Neural cell (in vitro differentiated cells): Measurements from ENCODE around the gene CTDSP2. TPM values are rescaled to one million over a fixed set of nuclear protein-coding genes. Genes with fewer than 3 reads are reported as not detected.

Experiments used
- H2AFZ ChIP-seq: fragments of 200-600, 300-800 bp; sonication (generic), shearing (Covaris generic); 2 replicates; pipeline ENCODE4 v1.6.0; 2014; ENCODE audit warnings: low read depth, mild to moderate bottlenecking, antibody characterized with exemption, low read length, moderate library complexity
- H3F3A ChIP-seq: fragments of 200-600 bp; shearing (Covaris generic); 2 replicates; pipeline ENCODE4 v1.6.1; 2016; ENCODE audit warnings: mild to moderate bottlenecking, moderate library complexity, mixed read lengths, antibody characterized with exemption, low read length; ENCODE audit not compliant: insufficient read depth, poor library complexity, severe bottlenecking
- H3K27ac ChIP-seq: fragments of 200-600, 300-800 bp; sonication (generic), shearing (Covaris generic); 2 replicates; pipeline ENCODE4 v1.5.1; 2014; ENCODE audit warnings: mild to moderate bottlenecking, low read length, moderate library complexity
- H3K27me3 ChIP-seq: fragments of 300-800, 200-600 bp; sonication (generic), shearing (Covaris generic); 2 replicates; pipeline ENCODE4 v1.6.0; 2014; ENCODE audit warnings: mild to moderate bottlenecking, low read depth, low read length, moderate library complexity; ENCODE audit not compliant: insufficient read depth
- H3K36me3 ChIP-seq: fragments of 300-800, 200-600 bp; sonication (generic), shearing (Covaris generic); 2 replicates; pipeline ENCODE4 v1.5.1; 2014; ENCODE audit warnings: mild to moderate bottlenecking, antibody characterized with exemption, low read length, moderate library complexity; ENCODE audit not compliant: insufficient read depth
- H3K4me2 ChIP-seq: fragments of 300-800, 200-600 bp; sonication (generic), shearing (Covaris generic); 2 replicates; pipeline ENCODE4 v1.6.0; 2014; ENCODE audit warnings: mild to moderate bottlenecking, low read length
- H3K4me3 ChIP-seq: fragments of 300-800, 200-600 bp; sonication (generic), shearing (Covaris generic); 2 replicates; pipeline ENCODE4 v1.5.1; 2014; ENCODE audit warnings: mild to moderate bottlenecking, low read length, moderate library complexity
- H3K79me2 ChIP-seq: fragments of 200-600 bp; shearing (Covaris generic); replicated peaks from 2 replicates; pipeline ENCODE4 v1.6.0; 2014; ENCODE audit warnings: mild to moderate bottlenecking, low read length, moderate library complexity; ENCODE audit not compliant: insufficient read depth
- H3K9ac ChIP-seq: fragments of 300-800, 200-600 bp; sonication (generic), shearing (Covaris generic); 2 replicates; pipeline ENCODE4 v1.6.1; 2016; ENCODE audit warnings: mild to moderate bottlenecking, low read length, mixed read lengths
- H3K9me2 ChIP-seq: fragments of 200-600 bp; shearing (Covaris generic); 2 replicates; pipeline ENCODE4 v1.6.1; 2016; ENCODE audit warnings: mild to moderate bottlenecking, low read length, mixed read lengths; ENCODE audit not compliant: insufficient read depth
- H3K9me3 ChIP-seq: fragments of 200-600, 300-800 bp; sonication (generic), shearing (Covaris generic); 2 replicates; pipeline ENCODE4 v1.6.1; 2016; ENCODE audit warnings: mild to moderate bottlenecking, mixed run types, low read length, moderate library complexity, mixed read lengths
- H4K20me1 ChIP-seq: fragments of 200-600 bp; shearing (Covaris generic); 2 replicates; pipeline ENCODE4 v1.6.1; 2016; ENCODE audit warnings: mild to moderate bottlenecking, mixed run types; ENCODE audit not compliant: insufficient read depth
- CTCF ChIP-seq: fragments of 450-650 bp; IDR thresholded peaks from 2 replicates; pipeline ENCODE4 v1.5.1; 2014; ENCODE audit warnings: antibody characterized with exemption, mild to moderate bottlenecking, moderate library complexity; ENCODE audit not compliant: poor library complexity, severe bottlenecking
- EP300 ChIP-seq: fragments of 450-650 bp; conservative IDR thresholded peaks from 2 replicates; pipeline ENCODE4 v1.6.1; 2014; ENCODE audit warnings: antibody characterized with exemption, mild to moderate bottlenecking, moderate library complexity; ENCODE audit not compliant: poor library complexity, severe bottlenecking
- EZH2 ChIP-seq: fragments of 200-600, 300-800 bp; shearing (Covaris generic), sonication (generic); IDR thresholded peaks from 2 replicates; pipeline ENCODE4 v1.6.1; 2014; ENCODE audit warnings: antibody characterized with exemption, low read length, borderline replicate concordance, mild to moderate bottlenecking; ENCODE audit not compliant: insufficient read depth, poor library complexity, severe bottlenecking
- MXI1 ChIP-seq: fragments of 450-650 bp; conservative IDR thresholded peaks from 2 replicates; pipeline ENCODE4 v1.6.1; 2014; ENCODE audit warnings: antibody characterized with exemption, mild to moderate bottlenecking; ENCODE audit not compliant: poor library complexity, severe bottlenecking
- POLR2AphosphoS5 ChIP-seq: IDR thresholded peaks from 2 replicates; pipeline ENCODE4 v1.6.1; 2012
- RAD21 ChIP-seq: fragments of 450-650 bp; conservative IDR thresholded peaks from 2 replicates; pipeline ENCODE4 v1.6.1; 2014; ENCODE audit warnings: antibody characterized with exemption, mild to moderate bottlenecking, moderate library complexity
- REST ChIP-seq: IDR thresholded peaks from 2 replicates; pipeline ENCODE4 v1.6.1; 2012; ENCODE audit warnings: borderline replicate concordance
- SMC3 ChIP-seq: fragments of 450-650 bp; conservative IDR thresholded peaks from 2 replicates; pipeline ENCODE4 v1.6.1; 2014; ENCODE audit warnings: antibody characterized with exemption, mild to moderate bottlenecking, moderate library complexity; ENCODE audit not compliant: poor library complexity
- TAF1 ChIP-seq: IDR thresholded peaks from 2 replicates; pipeline ENCODE4 v1.6.1; 2012; ENCODE audit warnings: low read depth
- polyA plus RNA-seq: library from polyadenylated mRNA; depleted of rRNA; stranded (reverse); fragments of >200 nt; gene quantifications from 2 replicates; pipeline ENCODE4 v1.2.3, GENCODE V29; 2014

CTDSP2 gene
- polyA plus RNA-seq, 1 donor from 2014 or later = 23.6 TPM

- Histone ChIP-seq H3K79me2 (peaks cover 25% of the 10 kb centered on the region), H3K27ac (no peak overlapping the region), H3K9ac (no peak overlapping the region), H2AFZ (no peak overlapping the region), H3F3A (no peaks in the 10 kb centered on the region), H3K36me3 (no peaks in the 10 kb centered on the region), H3K27me3 (no peaks in the 10 kb centered on the region), H3K4me2 (no peak overlapping the region), H3K4me3 (no peak overlapping the region), H3K9me2 (no peaks in the 10 kb centered on the region), H4K20me1 (peaks cover 8% of the 10 kb centered on the region), H3K9me3 (no peaks in the 10 kb centered on the region)
- no peak for TF ChIP-seq SMC3
These were observed 20.1 kb downstream of the CTDSP2 start for GRCh38 chr12:57826400-57826799.

- H3K79me2 ChIP-seq = peaks cover 16% of the 10 kb centered on the region
- H3K9ac ChIP-seq = no peak overlapping the region
- no peaks in the 10 kb centered on the region for H3K27me3 ChIP-seq
- no peak for TF ChIP-seq RAD21
- no peak for TF ChIP-seq TAF1
- H3K4me3 ChIP-seq = no peak overlapping the region
- H3K27ac ChIP-seq = no peak overlapping the region
- H3F3A ChIP-seq = no peaks in the 10 kb centered on the region
- no peak overlapping the region for H2AFZ ChIP-seq
- peaks cover 8% of the 10 kb centered on the region for H4K20me1 ChIP-seq
- H3K4me2 ChIP-seq = no peak overlapping the region
- H3K36me3 ChIP-seq = no peaks in the 10 kb centered on the region
- no peaks in the 10 kb centered on the region for H3K9me2 ChIP-seq
- no peaks in the 10 kb centered on the region for H3K9me3 ChIP-seq
These were observed 21.1 kb downstream of the CTDSP2 start for GRCh38 chr12:57825451-57825850.

GRCh38 chr12:57823908-57824640, 22.5 kb downstream of the CTDSP2 start:
- peaks cover under 1% of the 10 kb centered on the region for H4K20me1 ChIP-seq
- H3K9me3 ChIP-seq = no peaks in the 10 kb centered on the region
- no peaks in the 10 kb centered on the region for H3K27me3 ChIP-seq
- no peaks in the 10 kb centered on the region for H3K36me3 ChIP-seq
- no peak overlapping the region for H3K4me2 ChIP-seq
- H3K27ac ChIP-seq = no peak overlapping the region
- no peaks in the 10 kb centered on the region for H3K9me2 ChIP-seq
- no peaks in the 10 kb centered on the region for H3F3A ChIP-seq
- H3K4me3 ChIP-seq = no peak overlapping the region
- H3K79me2 ChIP-seq = peaks cover 7% of the 10 kb centered on the region
- H2AFZ ChIP-seq = no peak overlapping the region
- H3K9ac ChIP-seq = no peak overlapping the region
- TF ChIP-seq POLR2AphosphoS5 (no peak), RAD21 (no peak), REST (no peak), SMC3 (no peak), EP300 (no peak), EZH2 (no peak), CTCF (no peak), TAF1 (no peak), MXI1 (no peak)
